Thyroid gland (tissue), 4 donors: ENCODE data around the gene UBE2F. TPM values are rescaled to one million over a fixed set of nuclear protein-coding genes. Genes with fewer than 3 reads are reported as not detected.

Experiments used
- DNase-seq, 2 donors: peaks; one replicate each; pipeline ENCODE4 v3.0.0-alpha.2; 2019
- H3K27ac ChIP-seq, 3 donors: fragments of 200-600 bp; sonication (generic); 1 replicate in 2 of 3; 2 replicates in 1 of 3; pipeline ENCODE4 v1.5.1; 2016 to 2019; ENCODE audit warnings: mild to moderate bottlenecking in 1 of 3, moderate library complexity in 1 of 3
- H3K27me3 ChIP-seq: fragments of 200-600 bp; sonication (generic); one replicate; pipeline ENCODE4 v1.5.1; 2019
- H3K36me3 ChIP-seq, 2 donors: fragments of 200-600 bp; sonication (generic); one replicate each; pipeline ENCODE4 v1.5.1; 2016 to 2019
- H3K4me1 ChIP-seq, 2 donors: fragments of 200-600 bp; sonication (generic); one replicate each; pipeline ENCODE4 v1.5.1; 2017 to 2019
- H3K4me3 ChIP-seq, 3 donors: fragments of 200-600 bp; sonication (generic); replicated peaks in 1 of 3; 1 replicate in 2 of 3; 2 replicates in 1 of 3; pipeline ENCODE4 v1.5.1; 2016; ENCODE audit warnings: mild to moderate bottlenecking in 1 of 3
- H3K9me3 ChIP-seq: fragments of 200-600 bp; sonication (generic); one replicate; pipeline ENCODE4 v1.5.1; 2017
- CTCF ChIP-seq, 6 experiments: fragments of 200-600 bp in 3 of 6; fragments of 450-650 bp in 3 of 6; sonication (generic) in 3 of 6; IDR thresholded peaks; one replicate each; pipeline ENCODE4 v1.5.1; 2016 to 2019; ENCODE audit warnings: antibody characterized with exemption in 6 of 6, mild to moderate bottlenecking in 2 of 6, inconsistent platforms in 1 of 6, moderate library complexity in 1 of 6
- POLR2A ChIP-seq, 2 donors: fragments of 450-650 bp; IDR thresholded peaks; one replicate each; pipeline ENCODE4 v1.6.1; 2017; ENCODE audit warnings: antibody characterized with exemption in 2 of 2, mild to moderate bottlenecking in 2 of 2, moderate library complexity in 1 of 2
- WGBS, 2 donors: methylation state at CpG; one replicate each; pipeline ENCODE4 v1.1.5; 2017; 5-methylcytosine and 5-hydroxymethylcytosine counted together
- intact Hi-C: fragments of 100-400 bp; cut with DNase I; formaldehyde crosslinking; loops from one replicate; pipeline ENCODE4 v1.15.1; 2023
- total RNA-seq, 4 donors: library from RNA; depleted of rRNA; stranded (reverse); fragments of >200 nt; gene quantifications; one replicate each; pipeline ENCODE4 v1.2.3, GENCODE V29; 2016

The UBE2F gene
- total RNA-seq, 4 donors from 2014 or later: 79.8 to 134 (median 122) TPM

GRCh38 chr2:237927986-237928385 is 38.8 kb upstream of the UBE2F start:
- Histone ChIP-seq H3K4me3 (no peak overlapping the region), H3K27ac (no peak overlapping the region), H3K27me3 (no peaks in the 10 kb centered on the region), H3K36me3 (no peaks in the 10 kb centered on the region), H3K9me3 (no peaks in the 10 kb centered on the region), H3K4me1 (peaks cover 9 to 14% of the 10 kb centered on the region in 2 donors)
- TF ChIP-seq POLR2A (IDR thresholded peaks at IDR 0.05) (no peak), CTCF (IDR thresholded peaks at IDR 0.05) (no peak)
- intact Hi-C loops: no loop called here
- 90 to 96% methylated on average over 4 of the region's 4 CpGs for WGBS, 2 donors
- no peak for DNase-seq

GRCh38 chr2:237929979-237930378 is 36.8 kb upstream of the UBE2F start:
- Histone ChIP-seq H3K27ac (no peak overlapping the region), H3K4me3 (no peak overlapping the region), H3K4me1 (peaks cover 9 to 10% of the 10 kb centered on the region in 2 donors), H3K27me3 (no peaks in the 10 kb centered on the region), H3K9me3 (no peaks in the 10 kb centered on the region), H3K36me3 (no peaks in the 10 kb centered on the region)
- WGBS, 2 donors: 94 to 99% methylated on average over 9 of the region's 9 CpGs
- TF ChIP-seq POLR2A (IDR thresholded peaks at IDR 0.05) (no peak), CTCF (IDR thresholded peaks at IDR 0.05) (no peak)
- DNase-seq: no peak
- intact Hi-C loops: no loop called here

GRCh38 chr2:237931205-237931721 is 35.6 kb upstream of the UBE2F start:
- Histone ChIP-seq H3K4me1 (peaks cover 9 to 10% of the 10 kb centered on the region in 2 donors), H3K9me3 (no peaks in the 10 kb centered on the region), H3K4me3 (no peak overlapping the region), H3K36me3 (no peaks in the 10 kb centered on the region), H3K27me3 (no peaks in the 10 kb centered on the region), H3K27ac (peak overlapping the region in 1 of 3 donors; percentile 49)
- no peak for DNase-seq
- intact Hi-C loops: no loop called here
- TF ChIP-seq CTCF (IDR thresholded peaks at IDR 0.05) (no peak), POLR2A (IDR thresholded peaks at IDR 0.05) (no peak)
- WGBS, 2 donors: 44 to 48% methylated on average over 9 of the region's 9 CpGs

GRCh38 chr2:237932731-237933131 is 34.1 kb upstream of the UBE2F start:
- TF ChIP-seq POLR2A (IDR thresholded peaks at IDR 0.05): no peak
- TF ChIP-seq CTCF (IDR thresholded peaks at IDR 0.05): no peak
- H3K4me3 ChIP-seq: no peak overlapping the region
- no peaks in the 10 kb centered on the region for H3K27me3 ChIP-seq
- H3K4me1 ChIP-seq: peaks cover 9 to 10% of the 10 kb centered on the region in 2 donors
- H3K27ac ChIP-seq: no peak overlapping the region
- no peaks in the 10 kb centered on the region for H3K36me3 ChIP-seq
- WGBS, 2 donors: 63 to 87% methylated on average over 3 of the region's 3 CpGs
- no peak for DNase-seq
- intact Hi-C loops: no loop called here
- H3K9me3 ChIP-seq: no peaks in the 10 kb centered on the region

GRCh38 chr2:237934186-237934585 is 32.6 kb upstream of the UBE2F start:
- Histone ChIP-seq H3K27ac (no peak overlapping the region), H3K4me1 (peaks cover 9 to 10% of the 10 kb centered on the region in 2 donors), H3K27me3 (no peaks in the 10 kb centered on the region), H3K9me3 (no peaks in the 10 kb centered on the region), H3K36me3 (no peaks in the 10 kb centered on the region), H3K4me3 (no peak overlapping the region)
- 97 to 99% methylated on average over 5 of the region's 5 CpGs for WGBS, 2 donors
- TF ChIP-seq POLR2A (IDR thresholded peaks at IDR 0.05) (no peak), CTCF (IDR thresholded peaks at IDR 0.05) (no peak)
- intact Hi-C loops: no loop called here
- DNase-seq: no peak
